ENCODE results near the gene ROR2. TPM values are rescaled to one million over a fixed set of nuclear protein-coding genes. Genes with fewer than 3 reads are reported as not detected.

Gene ROR2
- total and polyA plus RNA-seq, 2 of the 8 experiments (the other 6 are each of a cell fraction or from before 2014, with no cell fraction given) = 2.7 to 4.3 TPM

GRCh38 chr9:91690540-91691249 lies 259.3 kb downstream of the ROR2 start:
- Histone ChIP-seq H3K27ac (ENCODE audit: low read depth, low read length) (no peak overlapping the region), H4K5ac (ENCODE audit: insufficient read length, low read depth, low read length) (no peak overlapping the region), H3K14ac (ENCODE audit: insufficient read length) (no peak overlapping the region), H3K27me3 (replicated peaks in 1 of 4; ENCODE audit: control insufficient read depth in 3 of 4, extremely low read depth in 1 of 4, insufficient read depth in 3 of 4, low read length in 3 of 4) (no peaks in the 10 kb centered on the region), H3K9ac (replicated peaks in 1 of 4; ENCODE audit: extremely low read depth in 1 of 4, low read depth in 3 of 4, low read length in 3 of 4) (no peak overlapping the region), H2AFZ (ENCODE audit: low read length) (no peak overlapping the region), H3K23me2 (ENCODE audit: low read depth, low read length) (peaks cover 4% of the 10 kb centered on the region; the same call in 1 of the 2 replicates), H3K4ac (replicated peaks; ENCODE audit: insufficient read length, low read depth, low read length) (no peak overlapping the region), H2BK15ac (ENCODE audit: low read length) (no peak overlapping the region), H3K4me3 (ENCODE audit: extremely low read depth in 1 of 4, insufficient read depth in 2 of 4, low read depth in 3 of 4, low read length in 4 of 4) (no peak overlapping the region), H3K23ac (ENCODE audit: insufficient read length) (no peak overlapping the region), H4K20me1 (replicated peaks in 1 of 2; ENCODE audit: control insufficient read depth in 1 of 2, insufficient read depth in 2 of 2, low read length in 2 of 2) (no peaks in the 10 kb centered on the region), H2BK12ac (ENCODE audit: low read depth, low read length) (no peak overlapping the region), H3K4me2 (ENCODE audit: insufficient read depth in 1 of 2, low read depth in 2 of 2, low read length in 2 of 2) (no peak overlapping the region), H3K36me3 (ENCODE audit: control insufficient read depth in 2 of 4, insufficient read depth in 4 of 4, low read length in 3 of 4) (no peaks in the 10 kb centered on the region), H2BK5ac (ENCODE audit: low read depth, low read length) (no peak overlapping the region), H3K18ac (ENCODE audit: extremely low read depth, low read length) (no peak overlapping the region), H3K4me1 (replicated peaks in 1 of 4; ENCODE audit: control insufficient read depth in 3 of 4, insufficient read depth in 4 of 4, low read length in 3 of 4) (peaks cover 2 to 11% (median 7%) of the 10 kb centered on the region in 4 experiments; a peak in 4 of 7 replicates), H2BK20ac (ENCODE audit: low read length) (no peak overlapping the region), H4K8ac (ENCODE audit: extremely low read depth, insufficient read depth, low read length) (no peak overlapping the region), H2AK5ac (ENCODE audit: low read depth, low read length) (no peak overlapping the region), H3K9me3 (ENCODE audit: insufficient read depth in 2 of 2, low read depth in 1 of 2, low read length in 1 of 2) (no peaks in the 10 kb centered on the region), H3K79me2 (ENCODE audit: control insufficient read depth in 1 of 2, insufficient read depth in 2 of 2, low read length in 2 of 2) (no peaks in the 10 kb centered on the region), H3K56ac (replicated peaks; ENCODE audit: insufficient read length, low read depth, low read length) (no peak overlapping the region), H4K91ac (replicated peaks; ENCODE audit: insufficient read length, low read length) (no peak overlapping the region), H3K79me1 (ENCODE audit: low read depth, low read length) (no peaks in the 10 kb centered on the region), H2BK120ac (replicated peaks; ENCODE audit: low read depth, low read length) (no peak overlapping the region)
- DNase-seq (ENCODE audit: low read depth in 1 of 2, low spot score in 2 of 2) = no peak
- whole genome bisulfite sequencing, 2 experiments (ENCODE audit: extremely low coverage in 1 of 2, insufficient coverage in 1 of 2, insufficient read length in 1 of 2, insufficient replicate concordance in 2 of 2, low coverage in 1 of 2, low lambda C conversion rate in 2 of 2, missing lambda C conversion rate in 1 of 2) = 94% methylated on average over 5 of the region's 5 CpGs; no CpG with 5 or more reads in 1 of the 2 experiments
- CTCF ChIA-PET (ENCODE audit: partially characterized antibody) = interaction anchor here (0.6 to 1.7 kb wide), 5 partner anchors 32 to 953 kb away, joined by 3 to 4 read pairs (median 3); no protein-coding TSS in a partner anchor
- TF ChIP-seq KDM5A (IDR thresholded peaks at IDR 0.05; ENCODE audit: low read length) (no peak), USF2 (IDR thresholded peaks at IDR 0.05; ENCODE audit: low read length) (no peak), JUND (IDR thresholded peaks at IDR 0.05; ENCODE audit: low read length) (no peak), GABPA (IDR thresholded peaks at IDR 0.05; ENCODE audit: borderline replicate concordance, insufficient read depth, low read length) (no peak), RXRA (IDR thresholded peaks at IDR 0.05; ENCODE audit: insufficient read depth, low read depth, low read length) (no peak), TBP (IDR thresholded peaks at IDR 0.05; ENCODE audit: low read depth, low read length) (no peak)
- POLR2A ChIA-PET (ENCODE audit: partially characterized antibody) = no interaction called here
- no peak for FAIRE-seq

All from H1 (cell line).